ENCODE data around the gene TBRG4.

TBRG4 gene

GRCh38 chr7:45065031-45065995 is 46.2 kb downstream of the TBRG4 start (continued):
- TF ChIP-seq FEZF1 (tag by site-specific recombination; IDR thresholded peaks at IDR 0.05) (no peak), ZNF777 (tag by site-specific recombination; IDR thresholded peaks at IDR 0.05; ENCODE audit: borderline replicate concordance) (no peak), SP3 (tag by site-specific recombination; IDR thresholded peaks at IDR 0.05) (no peak), ZNF664 (tag by site-specific recombination; IDR thresholded peaks at IDR 0.05) (no peak), GLI4 (tag by site-specific recombination; IDR thresholded peaks at IDR 0.05) (no peak), SALL2 (tag by site-specific recombination; IDR thresholded peaks at IDR 0.05; ENCODE audit: borderline replicate concordance) (no peak), ZNF544 (tag by site-specific recombination; IDR thresholded peaks at IDR 0.05) (no peak), ZNF560 (tag by site-specific recombination; IDR thresholded peaks at IDR 0.05; ENCODE audit: borderline replicate concordance) (no peak)

- no peak for TF ChIP-seq KLF16 (tag by site-specific recombination; IDR thresholded peaks at IDR 0.05)
- no peak for TF ChIP-seq ZNF658 (tag by site-specific recombination; IDR thresholded peaks at IDR 0.05)
- TF ChIP-seq ZNF138 (tag by site-specific recombination; IDR thresholded peaks at IDR 0.05; ENCODE audit: borderline replicate concordance), result no peak
- TF ChIP-seq MYNN (tag by site-specific recombination; IDR thresholded peaks at IDR 0.05; ENCODE audit: borderline replicate concordance), result no peak
- Histone ChIP-seq H3K36me3 (ENCODE audit: control insufficient read depth in 2 of 2, insufficient read depth in 1 of 2, low read length in 2 of 2) (peaks cover 0 to 28% of the 10 kb centered on the region in 2 experiments; a peak in 2 of 3 replicates), H3K9me3 (ENCODE audit: control insufficient read depth, insufficient read depth, low read depth, low read length) (no peaks in the 10 kb centered on the region), H3K4me1 (ENCODE audit: control insufficient read depth, insufficient read depth, low read length) (no peaks in the 10 kb centered on the region), H3K27ac (ENCODE audit: extremely low read depth, low read depth, low read length) (no peak overlapping the region), H3K4me3 (ENCODE audit: low read depth, low read length) (no peak overlapping the region)
- ChIA-PET POLR2A (no interaction called here), CTCF (no interaction called here)
Measured at GRCh38 chr7:45064047-45064725, 47.3 kb downstream of the TBRG4 start.

GRCh38 chr7:45061806-45062425 is 49.6 kb downstream of the TBRG4 start:
- Histone ChIP-seq H3K27ac (ENCODE audit: extremely low read depth, low read depth, low read length) (no peak overlapping the region), H3K36me3 (ENCODE audit: control insufficient read depth in 2 of 2, insufficient read depth in 1 of 2, low read length in 2 of 2) (peaks cover 0 to 24% of the 10 kb centered on the region in 2 experiments; a peak in 2 of 3 replicates), H3K4me1 (ENCODE audit: control insufficient read depth, insufficient read depth, low read length) (no peaks in the 10 kb centered on the region), H3K9me3 (ENCODE audit: control insufficient read depth, insufficient read depth, low read depth, low read length) (no peaks in the 10 kb centered on the region), H3K4me3 (ENCODE audit: low read depth, low read length) (no peak overlapping the region)
- TF ChIP-seq GLIS1 (tag by site-specific recombination; IDR thresholded peaks at IDR 0.05) (peak; percentile 40; the same call in 1 of the 2 replicates), ZNF530 (tag by site-specific recombination; IDR thresholded peaks at IDR 0.05; ENCODE audit: low read depth) (no peak), ZNF548 (tag by site-specific recombination; IDR thresholded peaks at IDR 0.05) (no peak)
- ChIA-PET POLR2A (no interaction called here), CTCF (no interaction called here)

GRCh38 chr7:45061352-45061751 is 50.1 kb downstream of the TBRG4 start:
- TF ChIP-seq ZNF148 (tag by site-specific recombination; IDR thresholded peaks at IDR 0.05; ENCODE audit: borderline replicate concordance) (no peak), ZNF324 (tag by site-specific recombination; IDR thresholded peaks at IDR 0.05) (no peak)
- CTCF ChIA-PET, result no interaction called here
- Histone ChIP-seq H3K4me3 (ENCODE audit: low read depth, low read length) (no peak overlapping the region), H3K4me1 (ENCODE audit: control insufficient read depth, insufficient read depth, low read length) (no peaks in the 10 kb centered on the region), H3K9me3 (ENCODE audit: control insufficient read depth, insufficient read depth, low read depth, low read length) (no peaks in the 10 kb centered on the region), H3K36me3 (ENCODE audit: control insufficient read depth in 2 of 2, insufficient read depth in 1 of 2, low read length in 2 of 2) (peaks cover 0 to 24% of the 10 kb centered on the region in 2 experiments; a peak in 1 of 3 replicates), H3K27ac (ENCODE audit: extremely low read depth, low read depth, low read length) (no peak overlapping the region)
- POLR2A ChIA-PET, result no interaction called here

Measured in HEK293 (cell line).